IMR-90 (cell line): Measurements from ENCODE around the gene BARX1. TPM values are rescaled to one million over a fixed set of nuclear protein-coding genes. Genes with fewer than 3 reads are reported as not detected.

Experiments
- ATAC-seq: fragments of 200-7000 bp; cut with Tn5 transposase; 2 replicates; pipeline ENCODE4 v1.9.1; 2020; ENCODE audit warnings: low read depth, mild to moderate bottlenecking, moderate library complexity
- BruUV-seq: library from RNA; stranded (reverse); fragments of 400-500 nt; replicated peaks from 2 replicates; lab custom pipeline; 2021; lab: Mats Ljungman, UMichigan
- CTCF ChIA-PET: fragments of 300-600 bp; formaldehyde crosslinking; extraction: SDS; loops from one replicate; lab custom pipeline; 2021; ENCODE audit warnings: antibody characterized with exemption; lab: Yijun Ruan, JAX
- POLR2A ChIA-PET: fragments of 300-600 bp; sonication (Branson Sonifier 250); formaldehyde crosslinking; loops from one replicate; lab custom pipeline; 2022; ENCODE audit warnings: antibody characterized with exemption; ENCODE audit not compliant: unreplicated experiment; lab: Charles Lee
- DNase-seq: peaks from one replicate; pipeline ENCODE4 v3.0.0; 2013
- H2AFZ ChIP-seq: replicated peaks from 2 replicates; pipeline ENCODE3; 2013; ENCODE audit warnings: low read length, mild to moderate bottlenecking; ENCODE audit not compliant: poor library complexity
- H2AK5ac ChIP-seq: 2 replicates; pipeline ENCODE4 v1.6.1; 2013; ENCODE audit warnings: low read depth, low read length, inconsistent platforms
- H2AK9ac ChIP-seq: replicated peaks from 2 replicates; pipeline ENCODE3; 2013; ENCODE audit warnings: mild to moderate bottlenecking, low read depth, low read length, moderate library complexity; ENCODE audit not compliant: poor library complexity
- H2BK120ac ChIP-seq: 2 replicates; pipeline ENCODE4 v1.6.1; 2013; ENCODE audit warnings: low read depth, low read length, inconsistent platforms
- H2BK15ac ChIP-seq: 3 replicates; pipeline ENCODE4 v1.6.1; 2013; ENCODE audit warnings: low read depth, low read length, inconsistent platforms
- H2BK20ac ChIP-seq: 2 replicates; pipeline ENCODE4 v1.6.1; 2013; ENCODE audit warnings: low read depth, mild to moderate bottlenecking, inconsistent platforms, low read length, moderate library complexity
- H2BK5ac ChIP-seq: 2 replicates; pipeline ENCODE4 v1.6.1; 2013; ENCODE audit warnings: mild to moderate bottlenecking, low read depth, low read length, inconsistent platforms; ENCODE audit not compliant: poor library complexity, severe bottlenecking
- H3K14ac ChIP-seq: replicated peaks from 2 replicates; pipeline ENCODE4 v1.6.1; 2013; ENCODE audit warnings: low read depth, low read length, inconsistent platforms
- H3K18ac ChIP-seq: 2 replicates; pipeline ENCODE4 v1.6.1; 2013; ENCODE audit warnings: low read depth, low read length, control low read depth
- H3K23ac ChIP-seq: 2 replicates; pipeline ENCODE4 v1.6.1; 2013; ENCODE audit warnings: low read depth, low read length, inconsistent platforms
- H3K27ac ChIP-seq: 2 replicates; pipeline ENCODE4 v1.5.1; 2013; ENCODE audit warnings: mild to moderate bottlenecking, control low read depth, low read length; ENCODE audit not compliant: insufficient read depth
- H3K27me3 ChIP-seq: 2 replicates; pipeline ENCODE4 v1.6.1; 2013; ENCODE audit warnings: low read length; ENCODE audit not compliant: control insufficient read depth, insufficient read depth
- H3K36me3 ChIP-seq: 2 replicates; pipeline ENCODE4 v1.6.1; 2013; ENCODE audit warnings: low read length, mixed read lengths; ENCODE audit not compliant: control insufficient read depth, insufficient read depth
- H3K4ac ChIP-seq: 2 replicates; pipeline ENCODE4 v1.6.1; 2013; ENCODE audit warnings: low read depth, low read length, inconsistent platforms
- H3K4me1 ChIP-seq: 2 replicates; pipeline ENCODE4 v1.6.1; 2013; ENCODE audit warnings: low read length, mixed read lengths; ENCODE audit not compliant: control insufficient read depth, insufficient read depth
- H3K4me2 ChIP-seq: 2 replicates; pipeline ENCODE4 v1.6.1; 2013; ENCODE audit warnings: low read depth, mild to moderate bottlenecking, control low read depth, low read length, moderate library complexity
- H3K4me3 ChIP-seq: 2 replicates; pipeline ENCODE4 v1.5.1; 2013; ENCODE audit warnings: low read depth, mild to moderate bottlenecking, control low read depth, low read length, moderate library complexity; ENCODE audit not compliant: insufficient read depth
- H3K56ac ChIP-seq: 2 replicates; pipeline ENCODE4 v1.6.1; 2013; ENCODE audit warnings: low read length, inconsistent platforms; ENCODE audit not compliant: insufficient read depth; ENCODE audit errors: extremely low read depth
- H3K79me1 ChIP-seq, 2 experiments: 2 replicates each; pipeline ENCODE4 v1.6.1; 2013; ENCODE audit warnings: low read length in 2 of 2, inconsistent platforms in 1 of 2, low read depth in 1 of 2
- H3K9ac ChIP-seq: 2 replicates; pipeline ENCODE4 v1.6.1; 2013; ENCODE audit warnings: low read depth, low read length, control low read depth
- H3K9me1 ChIP-seq: 2 replicates; pipeline ENCODE4 v1.6.1; 2013; ENCODE audit warnings: low read length, inconsistent platforms; ENCODE audit not compliant: insufficient read depth
- H3K9me3 ChIP-seq: 2 replicates; pipeline ENCODE4 v1.6.1; 2013; ENCODE audit warnings: low read length; ENCODE audit not compliant: control insufficient read depth, insufficient read depth
- H4K20me1 ChIP-seq: 2 replicates; pipeline ENCODE4 v1.6.1; 2013; ENCODE audit warnings: low read length, inconsistent platforms; ENCODE audit not compliant: insufficient read depth
- H4K5ac ChIP-seq: 2 replicates; pipeline ENCODE4 v1.6.1; 2013; ENCODE audit warnings: mild to moderate bottlenecking, low read depth, low read length, control low read depth
- H4K8ac ChIP-seq, 2 experiments: 2 replicates each; pipeline ENCODE4 v1.6.1; 2013; ENCODE audit warnings: low read depth in 2 of 2, low read length in 2 of 2, control low read depth in 1 of 2, inconsistent platforms in 1 of 2
- H4K91ac ChIP-seq: 2 replicates; pipeline ENCODE4 v1.6.1; 2013; ENCODE audit warnings: low read depth, low read length, inconsistent platforms; ENCODE audit not compliant: insufficient read depth
- CHD1 ChIP-seq: IDR thresholded peaks from 2 replicates; pipeline ENCODE4 v1.6.1; 2012; ENCODE audit warnings: low read depth, low read length, improper control_type of control experiment
- WGBS, 2 experiments: methylation state at CpG; one replicate each; pipeline versions ENCODE4 v1.1.5 to v1.1.7; 2013; ENCODE audit warnings: missing lambda C conversion rate in 2 of 2; ENCODE audit not compliant: insufficient read length in 1 of 2; ENCODE audit errors: extremely low coverage in 2 of 2; 5-methylcytosine and 5-hydroxymethylcytosine counted together
- dilution Hi-C: fragments of 300-500 bp; cut with HindIII; formaldehyde crosslinking; loops from one replicate; pipeline ENCODE4 v1.14.3; 2018; ENCODE audit warnings: low sequenced_read_pairs; ENCODE audit not compliant: unreplicated experiment
- in situ Hi-C: fragments of 300-500 bp; cut with MboI; formaldehyde crosslinking; loops from 3 replicates; pipeline ENCODE4 v1.14.3; 2019; ENCODE audit warnings: low sequenced_read_pairs, inconsistent platforms, mixed read lengths
- intact Hi-C: fragments of 100-400 bp; cut with micrococcal nuclease; formaldehyde crosslinking; loops from 2 replicates; pipeline ENCODE4 v1.10.0; 2022
- polyA plus RNA-seq, 3 experiments: library from polyadenylated mRNA; depleted of rRNA; stranded (reverse); fragments of >200 nt; gene quantifications; 2 replicates each; pipeline ENCODE4 v1.2.3, GENCODE V29; 2012; ENCODE audit warnings: low replicate concordance in 1 of 3
- total RNA-seq: library from RNA; depleted of rRNA; stranded (reverse); fragments of >200 nt; gene quantifications from 2 replicates; pipeline ENCODE4 v1.2.3, GENCODE V29; 2012; rRNA removed

The BARX1 gene
- total and polyA plus RNA-seq, 2 of the 4 experiments (the other 2 are of a cell fraction), result not detected

GRCh38 chr9:93902051-93902779 lies 52.9 kb downstream of the BARX1 start:
- H3K4me2 ChIP-seq, result no peak overlapping the region
- no peak overlapping the region for H3K14ac ChIP-seq
- ATAC-seq (no peak), DNase-seq (no peak)
- H3K23ac ChIP-seq, result no peak overlapping the region
- no peak overlapping the region for H3K4ac ChIP-seq
- dilution Hi-C loops, result no loop called here
- no peak overlapping the region for H3K56ac ChIP-seq
- H3K18ac ChIP-seq, result no peak overlapping the region
- H4K20me1 ChIP-seq, result no peaks in the 10 kb centered on the region
- H3K4me1 ChIP-seq, result no peaks in the 10 kb centered on the region
- H2BK20ac ChIP-seq, result no peak overlapping the region
- no peak overlapping the region for H3K4me3 ChIP-seq
- no TSS peak for BruUV-seq
- no peak overlapping the region for H3K9ac ChIP-seq
- TF ChIP-seq CHD1, result no peak
- no peak overlapping the region for H3K27ac ChIP-seq
- H2AK5ac ChIP-seq, result no peak overlapping the region
- no peaks in the 10 kb centered on the region for H3K9me3 ChIP-seq
- no peak overlapping the region for H4K8ac ChIP-seq
- 80% methylated on average over 3 of the region's 11 CpGs; no CpG with 5 or more reads in 1 of the 2 experiments for WGBS, 2 experiments
- H2BK15ac ChIP-seq, result no peak overlapping the region
- H2AFZ ChIP-seq, result no peak overlapping the region
- intact Hi-C loops, result no loop called here
- H2AK9ac ChIP-seq, result no peak overlapping the region
- H4K91ac ChIP-seq, result no peak overlapping the region
- in situ Hi-C loops, result no loop called here
- H4K5ac ChIP-seq, result no peak overlapping the region
- H3K79me1 ChIP-seq, result no peaks in the 10 kb centered on the region
- no peaks in the 10 kb centered on the region; the same call in 1 of the 2 replicates for H3K27me3 ChIP-seq
- H3K36me3 ChIP-seq, result no peaks in the 10 kb centered on the region
- no peaks in the 10 kb centered on the region for H3K9me1 ChIP-seq
- ChIA-PET CTCF (no interaction called here), POLR2A (no interaction called here)
- H2BK5ac ChIP-seq, result no peak overlapping the region
- H2BK120ac ChIP-seq, result no peak overlapping the region

Other genes starting within 250 kb of the BARX1 start
- 6.1 TPM in 2 replicates for gene PTPDC1, start 129.1 kb upstream of the BARX1 start, total RNA-seq
- 3.3 and 3.9 TPM in 2 replicates for gene PTPDC1, start 129.1 kb upstream of the BARX1 start, polyA plus RNA-seq (2012; rRNA removed)